Neural progenitor cell (in vitro differentiated cells): ENCODE measurements around the gene PTX3.

ENCODE experiments used
- CTCF ChIP-seq: fragments of 200-600 bp; sonication (generic); IDR thresholded peaks from 2 replicates; pipeline ENCODE4 v1.5.1; 2017; ENCODE audit warnings: antibody characterized with exemption, mild to moderate bottlenecking
- EZH2 ChIP-seq: fragments of 200-600 bp; sonication (generic); IDR thresholded peaks from 2 replicates; pipeline ENCODE4 v1.6.1; 2017; ENCODE audit warnings: antibody characterized with exemption, mild to moderate bottlenecking, moderate library complexity

- TF ChIP-seq EZH2 (no peak), CTCF (no peak)
Measured at GRCh38 chr3:157464321-157464720, 27.7 kb downstream of the PTX3 start.
